T-helper 1 cell treated with Interleukin-12 subunit alpha and Interleukin-12 subunit beta and Interleukin-4 antibody, amounts not matched to agents 30 μg/mL and 1 μg/mL, for 36 hours (primary cell): ENCODE measurements around the gene LETM1.

Experiments used
- H3K27ac Mint-ChIP-seq: one replicate; pipeline ENCODE4 v1.8.0; 2021; ENCODE audit warnings: mild to moderate bottlenecking, mixed read lengths
- H3K27me3 Mint-ChIP-seq: one replicate; pipeline ENCODE4 v1.8.0; 2021; ENCODE audit warnings: low read depth, mixed read lengths
- H3K36me3 Mint-ChIP-seq: one replicate; pipeline ENCODE4 v1.8.0; 2021; ENCODE audit warnings: low read depth, mixed read lengths
- H3K4me1 Mint-ChIP-seq: one replicate; pipeline ENCODE4 v1.8.0; 2021; ENCODE audit warnings: low read depth, mixed read lengths
- H3K4me3 Mint-ChIP-seq: one replicate; pipeline ENCODE4 v1.8.0; 2021; ENCODE audit warnings: mild to moderate bottlenecking, moderate library complexity, mixed read lengths
- H3K9me3 Mint-ChIP-seq: one replicate; pipeline ENCODE4 v1.8.0; 2021; ENCODE audit warnings: mixed read lengths

The LETM1 gene

DNA sequence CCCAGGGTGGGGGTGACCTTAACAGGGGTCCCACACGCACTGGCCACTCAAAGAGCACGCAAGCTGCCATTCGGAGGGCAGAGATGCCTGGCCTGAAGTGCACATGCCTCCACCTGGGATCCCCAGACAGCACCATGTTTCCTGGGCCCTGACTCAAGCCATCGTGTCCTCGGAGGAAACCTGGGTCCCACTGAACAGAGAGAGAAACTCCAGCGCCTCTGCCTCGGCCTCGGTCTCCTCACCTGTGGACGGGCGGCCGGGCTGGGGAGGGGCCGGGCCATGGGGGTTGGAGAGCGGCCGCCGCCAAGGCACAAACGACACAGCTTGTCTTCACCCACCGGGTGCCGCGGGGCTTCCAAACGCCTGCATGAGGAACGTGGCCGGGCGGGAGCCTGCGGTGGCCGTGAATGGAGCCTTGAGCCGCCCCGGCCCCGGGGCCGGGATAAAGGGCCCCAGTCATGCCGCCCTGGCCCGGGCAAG, 92.8 kb downstream of the LETM1 start:
- Mint-ChIP-seq H3K9me3 (no peaks in the 10 kb centered on the region), H3K4me1 (peaks cover 6% of the 10 kb centered on the region), H3K4me3 (no peak overlapping the region), H3K36me3 (no peaks in the 10 kb centered on the region), H3K27me3 (peaks cover 10% of the 10 kb centered on the region), H3K27ac (no peak overlapping the region)

DNA sequence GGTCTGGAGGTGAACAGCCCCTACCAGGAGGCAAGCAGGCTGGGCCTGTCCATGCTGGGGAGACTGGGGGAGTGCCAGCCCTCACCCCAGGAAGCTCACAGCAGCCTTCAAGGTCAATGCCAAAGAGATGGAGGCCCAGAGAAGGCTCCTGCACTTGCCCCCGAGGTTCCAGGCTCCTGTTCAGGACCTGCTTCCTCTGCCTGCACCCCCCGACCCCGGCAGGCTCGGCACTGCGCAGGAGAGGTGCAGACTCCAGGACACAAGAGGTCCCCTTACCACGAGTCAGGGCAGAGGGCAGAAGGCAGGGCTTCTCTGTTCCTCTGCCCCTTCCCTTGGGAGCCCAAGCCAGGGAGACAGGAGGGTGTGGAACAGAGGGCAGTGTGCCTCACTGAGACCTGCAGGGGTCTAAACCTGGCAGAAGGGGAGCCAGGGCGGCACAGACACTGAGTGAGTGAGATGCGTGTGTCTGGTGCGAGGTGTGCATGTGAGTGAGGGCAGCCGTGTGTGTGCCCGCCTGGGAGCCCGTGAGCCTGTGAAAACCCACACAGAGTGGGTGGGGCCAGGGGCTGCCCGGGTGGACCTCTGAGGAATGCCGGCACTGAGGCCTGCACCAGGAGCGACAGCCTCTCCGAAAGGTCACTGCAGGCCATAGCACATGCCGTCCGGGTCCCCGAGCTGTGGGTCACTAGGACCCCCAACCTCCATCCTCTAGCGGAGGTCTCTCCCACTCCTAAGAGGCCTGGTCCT, 93.5 kb downstream of the LETM1 start:
- H3K36me3 Mint-ChIP-seq: no peaks in the 10 kb centered on the region
- peaks cover 10% of the 10 kb centered on the region for H3K27me3 Mint-ChIP-seq
- H3K27ac Mint-ChIP-seq: no peak overlapping the region
- H3K4me1 Mint-ChIP-seq: peaks cover 6% of the 10 kb centered on the region
- no peak overlapping the region for H3K4me3 Mint-ChIP-seq
- no peaks in the 10 kb centered on the region for H3K9me3 Mint-ChIP-seq
